Stimulated activated naive CD8-positive, alpha-beta T cell treated with anti-CD3 and anti-CD28 coated beads, Interleukin-15, Interleukin-2, amounts not matched to agents 100 ng/mL and 50 ng/mL, for 24 hours (primary cell): ENCODE measurements around the gene ANAPC7.
"Not testable (repeated sequence)": the region's sequence is repeated elsewhere in the genome, so short reads cannot be mapped to it uniquely, and the experiment has no call there.

Experiments used
- H3K27ac Mint-ChIP-seq: one replicate; pipeline ENCODE4 v1.8.0; 2021; ENCODE audit warnings: mild to moderate bottlenecking, mixed read lengths
- H3K27me3 Mint-ChIP-seq: one replicate; pipeline ENCODE4 v1.8.0; 2021; ENCODE audit warnings: mixed read lengths
- H3K36me3 Mint-ChIP-seq: one replicate; pipeline ENCODE4 v1.8.0; 2021; ENCODE audit warnings: low read depth, mixed read lengths
- H3K4me1 Mint-ChIP-seq: one replicate; pipeline ENCODE4 v1.8.0; 2021; ENCODE audit warnings: low read depth, mixed read lengths
- H3K4me3 Mint-ChIP-seq: one replicate; pipeline ENCODE4 v1.8.0; 2021; ENCODE audit warnings: mild to moderate bottlenecking, mixed read lengths
- H3K9me3 Mint-ChIP-seq: one replicate; pipeline ENCODE4 v1.8.0; 2021; ENCODE audit warnings: mixed read lengths

The ANAPC7 gene

DNA sequence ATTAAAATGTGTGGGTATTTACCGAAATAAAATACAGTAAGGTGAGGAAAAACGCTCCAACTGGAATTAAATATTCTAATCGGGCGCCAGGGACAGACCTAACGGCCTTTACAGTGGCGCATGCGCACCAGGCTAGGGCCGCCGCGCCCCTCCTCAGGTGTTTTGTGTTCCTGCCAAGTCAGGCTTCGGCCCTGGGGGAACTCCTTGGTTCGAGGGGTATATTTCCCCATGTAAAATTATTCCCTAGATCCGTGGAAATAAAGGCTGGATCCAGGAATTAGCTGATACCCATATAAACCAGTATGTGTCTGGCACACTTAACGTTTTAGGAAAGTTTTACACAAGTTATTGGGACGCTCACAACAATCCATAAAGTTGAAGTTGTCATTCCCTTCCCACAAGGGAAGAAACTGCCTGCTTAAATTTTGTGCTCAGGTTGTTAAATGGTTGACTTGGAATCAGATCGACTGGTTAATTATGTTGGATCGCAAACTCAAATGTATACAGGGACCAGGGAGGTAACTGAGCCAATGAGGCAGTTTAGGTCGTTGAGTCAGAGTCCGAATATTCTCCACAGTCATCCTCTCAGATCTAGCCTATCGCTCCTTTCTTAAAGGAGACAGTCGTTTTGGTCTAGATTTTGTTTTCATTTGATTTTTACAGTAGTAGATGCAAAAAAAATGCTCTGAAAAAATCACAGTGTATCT, 621 bp upstream of the ANAPC7 start:
- Mint-ChIP-seq H3K27ac (peak overlapping the region; percentile 100), H3K4me1 (peaks cover 37% of the 10 kb centered on the region), H3K27me3 (no peaks in the 10 kb centered on the region), H3K36me3 (peaks cover 24% of the 10 kb centered on the region), H3K9me3 (no peaks in the 10 kb centered on the region), H3K4me3 (peak overlapping the region; percentile 99)

DNA sequence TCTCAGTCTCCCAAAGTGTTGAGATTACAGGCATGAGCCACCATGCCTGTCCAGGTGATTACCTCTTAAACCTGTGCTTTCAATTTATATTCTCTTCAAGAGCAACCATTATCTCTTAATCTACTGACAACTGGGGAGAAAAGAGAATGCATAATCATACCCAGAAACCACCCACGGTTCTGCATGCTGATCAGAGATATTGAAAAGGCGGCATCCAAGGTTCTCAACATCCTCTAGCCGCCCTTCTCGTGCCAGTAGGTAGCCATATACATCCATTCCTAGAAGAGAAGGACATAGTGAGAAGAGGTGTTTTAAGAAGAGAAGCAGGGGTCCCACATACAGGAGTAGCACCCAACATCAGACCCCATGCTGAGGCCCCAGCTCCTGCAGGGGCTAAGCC, 20.8 kb downstream of the ANAPC7 start:
- H3K27me3 Mint-ChIP-seq = no peaks in the 10 kb centered on the region
- no peaks in the 10 kb centered on the region for H3K9me3 Mint-ChIP-seq
- H3K4me3 Mint-ChIP-seq = no peak overlapping the region
- H3K4me1 Mint-ChIP-seq = peaks cover 21% of the 10 kb centered on the region
- peak overlapping the region; percentile 81 for H3K27ac Mint-ChIP-seq
- H3K36me3 Mint-ChIP-seq = peaks cover 78% of the 10 kb centered on the region

DNA sequence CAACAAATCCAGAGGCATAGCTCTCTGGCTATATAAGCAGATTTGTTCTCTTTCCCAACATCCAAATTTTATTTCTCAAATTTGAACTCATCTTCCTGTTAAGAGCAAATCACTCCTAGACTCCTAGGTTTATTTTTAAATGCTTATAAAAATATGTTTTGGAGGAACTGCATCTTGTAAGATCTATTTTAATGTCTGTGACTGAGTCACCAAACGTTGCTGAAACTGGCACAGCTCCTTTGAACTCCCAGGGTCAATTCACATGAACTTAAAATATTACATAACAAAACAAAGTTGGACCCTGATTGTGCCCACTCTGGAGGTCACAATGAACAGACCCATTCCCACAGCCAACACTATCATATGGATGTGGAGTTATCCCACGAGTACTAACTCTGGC, 23.9 kb downstream of the ANAPC7 start:
- Mint-ChIP-seq H3K36me3 (peaks cover 69% of the 10 kb centered on the region), H3K27me3 (no peaks in the 10 kb centered on the region)

DNA sequence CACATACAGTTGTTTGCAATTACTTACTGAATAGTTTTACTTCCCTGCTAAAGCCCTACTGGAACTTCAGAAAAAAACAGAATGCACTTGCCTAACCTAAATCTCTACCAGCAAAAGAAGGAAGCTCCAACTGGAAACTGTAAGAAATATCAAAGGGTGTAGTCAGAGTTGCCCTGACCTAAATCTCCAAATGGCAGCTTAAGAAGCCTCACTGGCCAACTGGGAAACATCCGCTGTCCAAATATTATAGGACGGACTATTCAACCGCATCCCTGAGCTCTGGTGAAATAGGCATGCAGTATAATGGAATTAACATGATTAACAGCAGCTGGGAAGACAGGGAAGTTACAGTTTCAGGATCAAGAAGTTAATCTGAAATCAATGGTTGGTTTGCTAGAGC, 24.3 kb downstream of the ANAPC7 start:
- H3K4me1 Mint-ChIP-seq = peaks cover 4% of the 10 kb centered on the region
- no peaks in the 10 kb centered on the region for H3K27me3 Mint-ChIP-seq
- H3K27ac Mint-ChIP-seq = no peak overlapping the region
- no peak overlapping the region for H3K4me3 Mint-ChIP-seq
- H3K36me3 Mint-ChIP-seq = peaks cover 70% of the 10 kb centered on the region
- H3K9me3 Mint-ChIP-seq = no peaks in the 10 kb centered on the region

More for the DNA sequence above, 23.9 kb downstream of the ANAPC7 start:
- no peaks in the 10 kb centered on the region for H3K9me3 Mint-ChIP-seq
- H3K27ac Mint-ChIP-seq = no peak overlapping the region
- no peak overlapping the region for H3K4me3 Mint-ChIP-seq
- peaks cover 9% of the 10 kb centered on the region for H3K4me1 Mint-ChIP-seq

DNA sequence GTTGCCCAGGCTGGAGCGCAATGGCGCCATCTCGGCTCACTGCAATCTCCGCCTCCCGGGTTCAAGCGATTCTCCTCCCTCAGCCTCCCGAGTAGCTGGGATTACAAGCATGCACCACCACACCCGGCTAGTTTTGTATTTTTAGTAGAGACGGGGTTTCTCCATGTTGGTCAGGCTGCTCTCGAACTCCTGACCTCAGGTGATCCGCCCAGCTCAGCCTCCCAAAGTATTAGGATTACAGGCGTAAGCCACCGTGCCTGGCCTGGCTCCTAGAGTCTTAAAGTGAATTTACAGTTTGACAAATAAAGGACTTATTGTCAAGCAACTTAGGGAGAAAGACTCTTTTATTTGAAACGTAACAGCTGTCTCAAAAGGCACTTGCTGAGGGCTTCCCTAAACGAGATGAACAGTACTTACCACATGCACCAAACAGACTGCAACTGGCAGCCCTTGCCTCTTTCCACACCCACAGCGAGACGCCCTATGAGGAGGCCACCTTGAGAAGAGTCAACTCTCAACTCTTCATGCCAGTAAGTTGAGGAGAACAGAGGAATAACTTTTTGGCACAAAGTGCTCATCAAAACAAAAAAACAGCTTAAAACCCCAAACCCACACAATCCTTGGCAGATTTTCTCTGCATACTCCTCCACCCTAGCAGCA, 25.2 kb downstream of the ANAPC7 start:
- H3K4me1 Mint-ChIP-seq, H3K4me3 Mint-ChIP-seq, H3K9me3 Mint-ChIP-seq, H3K27me3 Mint-ChIP-seq, H3K27ac Mint-ChIP-seq: not testable (repeated sequence)
- peaks cover 79% of the 10 kb centered on the region for H3K36me3 Mint-ChIP-seq

DNA sequence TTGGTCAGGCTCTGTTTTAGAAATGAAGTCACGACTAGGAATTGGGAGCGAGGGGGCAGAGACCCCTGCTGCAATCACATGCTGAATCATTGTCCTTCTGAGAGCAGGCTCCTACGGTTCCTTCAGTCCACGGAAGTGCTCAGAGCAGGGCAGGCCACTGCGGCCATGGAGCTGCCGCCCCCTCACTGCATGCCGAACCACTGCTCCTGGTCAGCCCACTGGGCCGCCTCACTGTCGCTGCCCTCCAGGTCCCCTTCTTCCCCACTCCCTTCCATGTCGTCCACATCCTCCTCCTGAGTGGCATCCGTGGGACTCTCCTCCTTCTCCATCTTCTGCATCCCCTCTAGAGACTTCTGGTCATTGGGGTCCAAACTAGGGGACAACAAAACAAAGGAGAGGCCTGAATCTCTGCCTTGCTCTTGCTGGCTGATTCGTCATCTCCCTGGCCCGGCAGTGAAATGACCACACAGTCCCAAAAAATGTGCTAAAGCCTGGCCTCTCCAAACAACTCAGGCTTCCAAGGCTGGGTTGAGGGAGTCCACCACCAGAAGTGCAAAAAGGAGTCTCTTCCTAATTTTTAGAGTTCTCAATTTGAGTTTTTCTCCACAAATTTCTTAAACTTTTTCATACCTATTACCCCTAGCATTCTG, 29.4 kb downstream of the ANAPC7 start:
- no peaks in the 10 kb centered on the region for H3K4me1 Mint-ChIP-seq
- H3K27ac Mint-ChIP-seq = no peak overlapping the region
- H3K36me3 Mint-ChIP-seq = peaks cover 62% of the 10 kb centered on the region
- H3K27me3 Mint-ChIP-seq = no peaks in the 10 kb centered on the region
- no peaks in the 10 kb centered on the region for H3K9me3 Mint-ChIP-seq
- H3K4me3 Mint-ChIP-seq = no peak overlapping the region

DNA sequence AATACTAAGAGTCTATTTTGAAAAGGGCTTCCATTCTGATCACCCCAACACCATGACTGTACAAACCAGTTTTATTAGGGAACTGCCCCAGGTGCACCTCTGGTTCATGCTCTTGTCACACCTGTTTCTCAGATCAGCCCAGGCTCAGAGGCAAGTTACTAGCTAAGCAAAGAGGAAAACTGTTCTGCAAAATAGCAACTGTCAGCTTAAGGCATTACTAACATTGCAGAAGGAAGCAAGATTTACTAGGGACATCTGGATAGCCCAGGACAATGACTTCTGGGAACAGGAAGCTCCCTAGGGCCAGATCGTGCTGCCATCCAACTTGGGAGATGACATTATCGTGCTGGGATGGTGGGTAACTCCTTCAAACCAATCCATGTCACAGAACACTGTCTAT, 30.1 kb downstream of the ANAPC7 start:
- H3K4me1 Mint-ChIP-seq = no peaks in the 10 kb centered on the region
- H3K36me3 Mint-ChIP-seq = peaks cover 56% of the 10 kb centered on the region
- H3K27ac Mint-ChIP-seq = no peak overlapping the region
- H3K27me3 Mint-ChIP-seq = no peaks in the 10 kb centered on the region
- H3K4me3 Mint-ChIP-seq = no peak overlapping the region
- no peaks in the 10 kb centered on the region for H3K9me3 Mint-ChIP-seq

DNA sequence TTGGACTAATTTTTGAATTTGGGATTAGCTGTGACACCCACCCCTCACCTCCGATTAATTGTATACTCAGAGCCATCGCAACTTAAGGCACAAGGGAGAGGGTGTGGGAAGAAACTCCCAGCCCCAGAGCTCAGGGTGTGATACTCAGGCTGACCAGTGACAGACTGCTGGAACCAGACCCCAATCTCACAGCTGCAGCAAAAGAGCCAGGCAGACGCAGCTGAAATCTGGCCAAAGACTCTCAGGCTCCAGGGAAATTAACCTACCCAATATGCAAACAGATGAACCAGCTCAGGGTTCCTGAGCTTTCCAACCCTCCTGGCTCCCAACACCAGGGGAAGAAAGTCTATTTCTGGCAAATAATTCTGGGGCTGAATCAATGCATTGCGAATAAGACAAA, 30.5 kb downstream of the ANAPC7 start:
- no peak overlapping the region for H3K27ac Mint-ChIP-seq
- peaks cover 52% of the 10 kb centered on the region for H3K36me3 Mint-ChIP-seq
- no peaks in the 10 kb centered on the region for H3K4me1 Mint-ChIP-seq

DNA sequence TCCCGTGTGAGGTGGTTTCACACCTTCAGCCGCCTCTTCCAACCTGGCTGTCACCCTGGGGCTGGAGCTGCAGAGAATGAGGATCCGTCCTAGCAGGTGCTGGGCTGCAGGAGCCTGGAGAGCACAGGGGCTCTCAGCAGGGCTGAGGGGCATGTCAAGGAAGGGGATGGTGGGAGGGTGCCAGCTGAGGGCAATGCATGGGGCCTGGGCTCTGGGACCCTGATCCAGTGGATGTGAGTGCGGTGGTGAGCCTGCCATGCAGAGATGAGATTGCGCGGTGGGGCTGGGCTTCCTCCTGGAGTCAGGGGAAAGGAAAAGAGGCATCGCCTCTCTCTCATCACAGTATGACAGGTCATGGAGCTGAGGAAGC, 31.5 kb downstream of the ANAPC7 start:
- H3K9me3 Mint-ChIP-seq = no peaks in the 10 kb centered on the region
- no peak overlapping the region for H3K27ac Mint-ChIP-seq
- no peaks in the 10 kb centered on the region for H3K4me1 Mint-ChIP-seq
- H3K27me3 Mint-ChIP-seq = no peaks in the 10 kb centered on the region
- H3K36me3 Mint-ChIP-seq = peaks cover 44% of the 10 kb centered on the region
- no peak overlapping the region for H3K4me3 Mint-ChIP-seq

More for the DNA sequence above, 30.5 kb downstream of the ANAPC7 start:
- H3K4me3 Mint-ChIP-seq = no peak overlapping the region
- H3K9me3 Mint-ChIP-seq = no peaks in the 10 kb centered on the region
- no peaks in the 10 kb centered on the region for H3K27me3 Mint-ChIP-seq

DNA sequence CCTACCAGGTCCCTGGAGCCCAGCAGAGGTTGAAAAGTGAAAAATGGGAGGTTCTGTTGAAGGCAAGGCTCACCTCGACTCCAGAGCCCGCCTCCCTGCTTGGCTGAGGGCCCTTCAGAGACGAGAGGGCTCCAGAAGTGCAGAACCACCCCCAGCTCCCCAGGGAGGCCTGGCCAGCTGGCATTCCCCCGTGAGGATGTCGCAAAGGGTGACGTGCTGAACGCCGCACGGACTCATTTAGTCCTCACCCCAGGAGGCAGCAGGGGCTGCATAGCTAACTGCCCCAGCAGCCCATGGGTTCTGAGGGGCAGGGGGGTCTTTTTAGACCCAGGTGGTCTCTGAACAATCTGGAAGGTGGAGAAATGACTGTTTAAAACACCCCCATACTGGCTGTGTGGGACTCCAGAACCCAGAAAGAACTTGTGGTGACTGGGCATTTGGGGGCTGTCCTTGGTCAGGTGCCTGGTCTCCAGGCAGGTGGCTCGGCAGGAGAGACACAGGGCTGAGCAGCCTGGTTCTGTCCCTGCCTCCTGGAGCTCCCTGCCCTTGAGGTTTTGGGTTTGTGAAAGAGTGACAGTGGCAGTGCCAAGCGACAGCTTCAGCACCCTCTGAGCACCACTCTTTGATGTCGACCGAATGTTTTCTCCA, 32.0 kb downstream of the ANAPC7 start:
- Mint-ChIP-seq H3K4me1 (no peaks in the 10 kb centered on the region), H3K9me3 (no peaks in the 10 kb centered on the region), H3K4me3 (no peak overlapping the region), H3K27me3 (no peaks in the 10 kb centered on the region), H3K36me3 (peaks cover 43% of the 10 kb centered on the region), H3K27ac (no peak overlapping the region)

DNA sequence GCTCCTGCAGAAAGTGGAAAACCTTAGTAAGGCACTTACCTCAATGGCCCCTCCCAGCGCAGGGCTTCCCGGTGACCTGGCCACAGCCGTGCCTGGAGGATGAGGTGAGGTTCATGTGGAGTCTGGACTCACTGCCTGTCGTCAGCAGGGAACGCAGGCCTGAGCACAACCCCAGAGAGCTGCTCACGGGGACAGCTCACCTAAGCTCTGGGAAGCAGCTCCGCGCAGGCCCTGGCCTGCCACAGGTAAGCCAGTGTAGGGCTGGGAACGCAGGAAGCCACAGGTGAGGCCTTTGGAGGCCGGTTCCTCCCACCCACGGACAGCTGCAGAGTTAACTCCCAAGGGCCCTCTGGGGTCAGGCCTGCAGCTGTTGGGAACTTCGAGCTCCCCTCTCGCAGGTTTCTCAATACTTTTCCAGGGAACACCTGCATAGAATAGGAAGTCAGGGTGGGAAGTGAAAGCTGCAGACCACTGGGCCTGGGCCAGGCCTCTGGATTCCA, 32.7 kb downstream of the ANAPC7 start:
- no peak overlapping the region for H3K4me3 Mint-ChIP-seq
- H3K27me3 Mint-ChIP-seq = no peaks in the 10 kb centered on the region
- no peaks in the 10 kb centered on the region for H3K9me3 Mint-ChIP-seq
- no peaks in the 10 kb centered on the region for H3K4me1 Mint-ChIP-seq
- H3K27ac Mint-ChIP-seq = no peak overlapping the region
- peaks cover 39% of the 10 kb centered on the region for H3K36me3 Mint-ChIP-seq

DNA sequence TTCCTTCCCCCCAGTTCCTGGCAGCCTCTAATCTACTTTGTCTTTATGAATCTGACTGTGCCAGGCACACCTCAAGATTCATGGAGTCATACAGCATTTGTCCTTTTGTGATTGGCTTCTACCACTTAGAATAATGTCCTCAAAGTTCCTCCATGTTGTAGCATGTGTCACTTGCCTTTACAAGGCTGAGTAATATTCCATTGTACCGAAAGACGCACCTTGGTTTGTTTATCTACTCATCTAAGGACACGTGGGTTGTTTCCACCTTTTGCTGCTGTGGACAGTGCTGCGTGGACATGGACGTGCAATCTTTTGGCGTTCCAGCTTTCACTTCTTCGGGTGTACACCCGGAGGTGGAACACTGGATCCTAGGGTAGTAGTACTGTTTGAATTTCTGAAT, 33.5 kb downstream of the ANAPC7 start:
- no peaks in the 10 kb centered on the region for H3K27me3 Mint-ChIP-seq

DNA sequence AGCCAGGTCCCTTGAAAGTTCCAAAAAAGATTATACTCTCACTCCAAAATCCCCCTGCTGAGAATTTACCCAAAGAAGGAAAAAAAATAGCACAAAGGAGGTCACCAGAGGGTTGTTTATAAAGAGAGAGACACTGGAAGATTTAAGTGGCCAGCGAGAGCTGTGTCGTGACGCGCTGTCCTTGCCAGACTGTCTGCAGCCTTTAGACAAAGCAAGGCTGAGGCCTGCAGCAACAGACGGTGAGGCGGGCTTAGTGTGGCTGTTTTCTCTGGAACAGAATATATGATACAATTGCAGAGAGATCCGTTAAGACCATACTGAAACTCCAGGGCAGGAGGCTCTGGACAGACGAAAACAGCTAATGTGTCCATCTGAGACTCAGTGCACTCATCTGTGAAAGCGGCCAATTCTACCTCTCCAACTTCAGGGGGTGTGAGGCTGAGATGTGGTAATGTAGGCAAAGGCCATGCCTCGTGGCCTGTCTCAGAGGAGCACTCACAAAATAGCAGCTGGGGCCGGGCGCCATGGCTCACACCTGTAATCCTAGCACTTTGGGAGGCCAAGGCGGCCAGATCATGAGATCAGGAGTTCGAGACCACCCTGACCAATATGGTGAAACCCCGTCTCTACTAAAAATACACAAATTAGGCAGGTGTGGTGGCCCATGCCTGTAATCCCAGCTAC, 36.2 kb downstream of the ANAPC7 start:
- no peak overlapping the region for H3K27ac Mint-ChIP-seq

More for the DNA sequence above, 33.5 kb downstream of the ANAPC7 start:
- no peaks in the 10 kb centered on the region for H3K4me1 Mint-ChIP-seq
- no peak overlapping the region for H3K4me3 Mint-ChIP-seq
- no peaks in the 10 kb centered on the region for H3K9me3 Mint-ChIP-seq
- peaks cover 33% of the 10 kb centered on the region for H3K36me3 Mint-ChIP-seq
- no peak overlapping the region for H3K27ac Mint-ChIP-seq

DNA sequence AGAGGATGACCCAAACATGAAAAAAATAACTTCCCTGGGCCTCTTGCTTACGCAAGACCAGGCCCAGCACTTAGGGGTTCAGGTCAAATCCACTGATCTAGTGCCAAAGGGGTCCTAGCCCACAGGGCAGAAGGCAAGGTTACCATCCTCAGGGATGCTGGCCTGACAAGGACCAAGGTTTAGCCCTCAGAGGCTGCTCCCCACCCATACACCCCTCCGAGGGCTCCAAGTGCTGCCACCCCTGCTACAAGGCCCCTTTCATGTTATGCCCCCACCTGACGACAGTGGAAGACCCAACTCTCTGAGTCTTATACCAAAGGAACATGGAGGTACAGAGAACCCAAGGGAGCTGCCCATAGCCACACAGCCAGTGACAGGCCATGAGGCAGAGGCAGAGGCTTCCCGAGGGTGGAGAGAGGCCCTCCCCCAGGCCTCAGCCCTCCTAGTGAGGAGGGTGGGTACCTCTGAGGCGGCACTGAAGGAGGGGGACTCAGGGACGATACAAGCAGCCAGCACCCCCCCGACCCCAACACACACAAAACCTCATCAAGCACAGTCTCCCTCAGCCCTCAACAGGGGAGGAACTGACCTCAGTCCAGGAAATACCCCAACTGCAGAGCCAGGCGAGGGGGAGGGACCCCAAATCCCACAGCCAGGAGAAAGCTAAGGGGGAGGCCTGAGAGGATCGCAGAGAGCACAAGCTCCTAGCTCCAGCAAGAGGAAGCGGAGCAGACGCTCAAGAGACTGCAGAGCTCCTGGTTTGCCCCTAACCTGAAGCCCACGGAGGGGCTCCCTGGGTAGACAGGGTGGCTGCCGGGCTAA, 37.0 kb downstream of the ANAPC7 start:
- Mint-ChIP-seq H3K27ac (no peak overlapping the region), H3K36me3 (peaks cover 1% of the 10 kb centered on the region), H3K27me3 (no peaks in the 10 kb centered on the region), H3K9me3 (no peaks in the 10 kb centered on the region), H3K4me1 (no peaks in the 10 kb centered on the region), H3K4me3 (no peak overlapping the region)

More for the DNA sequence above, 36.2 kb downstream of the ANAPC7 start:
- no peaks in the 10 kb centered on the region for H3K4me1 Mint-ChIP-seq
- H3K27me3 Mint-ChIP-seq = no peaks in the 10 kb centered on the region
- no peaks in the 10 kb centered on the region for H3K9me3 Mint-ChIP-seq
- peaks cover 8% of the 10 kb centered on the region for H3K36me3 Mint-ChIP-seq
- H3K4me3 Mint-ChIP-seq = no peak overlapping the region
